ENCODE results near the gene OOSP4B.

DNA sequence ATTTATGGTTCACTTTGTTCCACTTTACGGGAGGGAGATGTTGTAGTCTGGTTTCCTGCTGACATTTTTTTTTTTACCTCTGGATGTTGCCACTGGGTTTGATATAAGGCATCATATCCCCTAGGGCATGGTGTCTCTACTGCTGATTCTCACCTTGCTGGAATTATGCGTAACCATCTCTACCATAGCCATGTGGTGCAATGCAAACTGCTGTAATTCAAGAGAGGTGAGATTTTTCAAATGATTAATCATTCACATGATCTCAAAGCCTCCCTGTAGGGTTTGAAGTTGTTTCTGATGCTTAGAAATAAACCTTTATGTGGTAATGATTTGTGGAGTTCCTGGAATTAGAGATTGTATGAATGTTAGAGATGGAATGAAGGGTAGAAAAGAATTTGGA, 52.5 kb downstream of the OOSP4B start:
- TF ChIP-seq, protein P1, sequence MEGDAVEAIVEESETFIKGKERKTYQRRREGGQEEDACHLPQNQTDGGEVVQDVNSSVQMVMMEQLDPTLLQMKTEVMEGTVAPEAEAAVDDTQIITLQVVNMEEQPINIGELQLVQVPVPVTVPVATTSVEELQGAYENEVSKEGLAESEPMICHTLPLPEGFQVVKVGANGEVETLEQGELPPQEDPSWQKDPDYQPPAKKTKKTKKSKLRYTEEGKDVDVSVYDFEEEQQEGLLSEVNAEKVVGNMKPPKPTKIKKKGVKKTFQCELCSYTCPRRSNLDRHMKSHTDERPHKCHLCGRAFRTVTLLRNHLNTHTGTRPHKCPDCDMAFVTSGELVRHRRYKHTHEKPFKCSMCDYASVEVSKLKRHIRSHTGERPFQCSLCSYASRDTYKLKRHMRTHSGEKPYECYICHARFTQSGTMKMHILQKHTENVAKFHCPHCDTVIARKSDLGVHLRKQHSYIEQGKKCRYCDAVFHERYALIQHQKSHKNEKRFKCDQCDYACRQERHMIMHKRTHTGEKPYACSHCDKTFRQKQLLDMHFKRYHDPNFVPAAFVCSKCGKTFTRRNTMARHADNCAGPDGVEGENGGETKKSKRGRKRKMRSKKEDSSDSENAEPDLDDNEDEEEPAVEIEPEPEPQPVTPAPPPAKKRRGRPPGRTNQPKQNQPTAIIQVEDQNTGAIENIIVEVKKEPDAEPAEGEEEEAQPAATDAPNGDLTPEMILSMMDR (IDR thresholded peaks at IDR 0.05), result no peak
- TF ChIP-seq POLR2A (IDR thresholded peaks at IDR 0.05) (no peak), POLR2AphosphoS5 (IDR thresholded peaks at IDR 0.05) (no peak)

Measured in breast epithelium (tissue), 3 donors.